IMR-90 (cell line): ENCODE results near the gene CD1C. TPM values are rescaled to one million over a fixed set of nuclear protein-coding genes. Genes with fewer than 3 reads are reported as not detected.
"Not testable (repeated sequence)": the region's sequence is repeated elsewhere in the genome, so short reads cannot be mapped to it uniquely, and the experiment has no call there.

ENCODE experiments used
- ATAC-seq: fragments of 200-7000 bp; cut with Tn5 transposase; 2 replicates; pipeline ENCODE4 v1.9.1; 2020; ENCODE audit warnings: low read depth, mild to moderate bottlenecking, moderate library complexity
- BruUV-seq: library from RNA; stranded (reverse); fragments of 400-500 nt; replicated peaks from 2 replicates; lab custom pipeline; 2021; lab: Mats Ljungman, UMichigan
- CTCF ChIA-PET: fragments of 300-600 bp; formaldehyde crosslinking; extraction: SDS; loops from one replicate; lab custom pipeline; 2021; ENCODE audit warnings: antibody characterized with exemption; lab: Yijun Ruan, JAX
- POLR2A ChIA-PET: fragments of 300-600 bp; sonication (Branson Sonifier 250); formaldehyde crosslinking; loops from one replicate; lab custom pipeline; 2022; ENCODE audit warnings: antibody characterized with exemption; ENCODE audit not compliant: unreplicated experiment; lab: Charles Lee
- DNase-seq: peaks from one replicate; pipeline ENCODE4 v3.0.0; 2013
- H2AFZ ChIP-seq: replicated peaks from 2 replicates; pipeline ENCODE3; 2013; ENCODE audit warnings: low read length, mild to moderate bottlenecking; ENCODE audit not compliant: poor library complexity
- H2AK5ac ChIP-seq: 2 replicates; pipeline ENCODE4 v1.6.1; 2013; ENCODE audit warnings: low read depth, low read length, inconsistent platforms
- H2AK9ac ChIP-seq: replicated peaks from 2 replicates; pipeline ENCODE3; 2013; ENCODE audit warnings: mild to moderate bottlenecking, low read depth, low read length, moderate library complexity; ENCODE audit not compliant: poor library complexity
- H2BK120ac ChIP-seq: 2 replicates; pipeline ENCODE4 v1.6.1; 2013; ENCODE audit warnings: low read depth, low read length, inconsistent platforms
- H2BK15ac ChIP-seq: 3 replicates; pipeline ENCODE4 v1.6.1; 2013; ENCODE audit warnings: low read depth, low read length, inconsistent platforms
- H2BK20ac ChIP-seq: 2 replicates; pipeline ENCODE4 v1.6.1; 2013; ENCODE audit warnings: low read depth, mild to moderate bottlenecking, inconsistent platforms, low read length, moderate library complexity
- H2BK5ac ChIP-seq: 2 replicates; pipeline ENCODE4 v1.6.1; 2013; ENCODE audit warnings: mild to moderate bottlenecking, low read depth, low read length, inconsistent platforms; ENCODE audit not compliant: poor library complexity, severe bottlenecking
- H3K14ac ChIP-seq: replicated peaks from 2 replicates; pipeline ENCODE4 v1.6.1; 2013; ENCODE audit warnings: low read depth, low read length, inconsistent platforms
- H3K18ac ChIP-seq: 2 replicates; pipeline ENCODE4 v1.6.1; 2013; ENCODE audit warnings: low read depth, low read length, control low read depth
- H3K23ac ChIP-seq: 2 replicates; pipeline ENCODE4 v1.6.1; 2013; ENCODE audit warnings: low read depth, low read length, inconsistent platforms
- H3K27ac ChIP-seq: 2 replicates; pipeline ENCODE4 v1.5.1; 2013; ENCODE audit warnings: mild to moderate bottlenecking, control low read depth, low read length; ENCODE audit not compliant: insufficient read depth
- H3K27me3 ChIP-seq: 2 replicates; pipeline ENCODE4 v1.6.1; 2013; ENCODE audit warnings: low read length; ENCODE audit not compliant: control insufficient read depth, insufficient read depth
- H3K36me3 ChIP-seq: 2 replicates; pipeline ENCODE4 v1.6.1; 2013; ENCODE audit warnings: low read length, mixed read lengths; ENCODE audit not compliant: control insufficient read depth, insufficient read depth
- H3K4ac ChIP-seq: 2 replicates; pipeline ENCODE4 v1.6.1; 2013; ENCODE audit warnings: low read depth, low read length, inconsistent platforms
- H3K4me1 ChIP-seq: 2 replicates; pipeline ENCODE4 v1.6.1; 2013; ENCODE audit warnings: low read length, mixed read lengths; ENCODE audit not compliant: control insufficient read depth, insufficient read depth
- H3K4me2 ChIP-seq: 2 replicates; pipeline ENCODE4 v1.6.1; 2013; ENCODE audit warnings: low read depth, mild to moderate bottlenecking, control low read depth, low read length, moderate library complexity
- H3K4me3 ChIP-seq: 2 replicates; pipeline ENCODE4 v1.5.1; 2013; ENCODE audit warnings: low read depth, mild to moderate bottlenecking, control low read depth, low read length, moderate library complexity; ENCODE audit not compliant: insufficient read depth
- H3K56ac ChIP-seq: 2 replicates; pipeline ENCODE4 v1.6.1; 2013; ENCODE audit warnings: low read length, inconsistent platforms; ENCODE audit not compliant: insufficient read depth; ENCODE audit errors: extremely low read depth
- H3K79me1 ChIP-seq, 2 experiments: 2 replicates each; pipeline ENCODE4 v1.6.1; 2013; ENCODE audit warnings: low read length in 2 of 2, inconsistent platforms in 1 of 2, low read depth in 1 of 2
- H3K9ac ChIP-seq: 2 replicates; pipeline ENCODE4 v1.6.1; 2013; ENCODE audit warnings: low read depth, low read length, control low read depth
- H3K9me1 ChIP-seq: 2 replicates; pipeline ENCODE4 v1.6.1; 2013; ENCODE audit warnings: low read length, inconsistent platforms; ENCODE audit not compliant: insufficient read depth
- H3K9me3 ChIP-seq: 2 replicates; pipeline ENCODE4 v1.6.1; 2013; ENCODE audit warnings: low read length; ENCODE audit not compliant: control insufficient read depth, insufficient read depth
- H4K20me1 ChIP-seq: 2 replicates; pipeline ENCODE4 v1.6.1; 2013; ENCODE audit warnings: low read length, inconsistent platforms; ENCODE audit not compliant: insufficient read depth
- H4K5ac ChIP-seq: 2 replicates; pipeline ENCODE4 v1.6.1; 2013; ENCODE audit warnings: mild to moderate bottlenecking, low read depth, low read length, control low read depth
- H4K8ac ChIP-seq, 2 experiments: 2 replicates each; pipeline ENCODE4 v1.6.1; 2013; ENCODE audit warnings: low read depth in 2 of 2, low read length in 2 of 2, control low read depth in 1 of 2, inconsistent platforms in 1 of 2
- H4K91ac ChIP-seq: 2 replicates; pipeline ENCODE4 v1.6.1; 2013; ENCODE audit warnings: low read depth, low read length, inconsistent platforms; ENCODE audit not compliant: insufficient read depth
- BHLHE40 ChIP-seq: fragments of 150-350 bp; IDR thresholded peaks from 2 replicates; pipeline ENCODE4 v1.6.1; 2016; ENCODE audit warnings: mild to moderate bottlenecking, low read depth, low read length
- CTCF ChIP-seq: conservative IDR thresholded peaks from 2 replicates; pipeline ENCODE4 v1.5.1; 2012; ENCODE audit warnings: mild to moderate bottlenecking, low read depth, low read length, improper control_type of control experiment
- MAFK ChIP-seq: IDR thresholded peaks from 2 replicates; pipeline ENCODE4 v1.6.1; 2012; ENCODE audit warnings: low read depth, low read length, improper control_type of control experiment
- RCOR1 ChIP-seq: IDR thresholded peaks from 2 replicates; pipeline ENCODE4 v1.6.1; 2012; ENCODE audit warnings: mild to moderate bottlenecking, low read length, improper control_type of control experiment; ENCODE audit not compliant: insufficient replicate concordance
- WGBS, 2 experiments: methylation state at CpG; one replicate each; pipeline versions ENCODE4 v1.1.5 to v1.1.7; 2013; ENCODE audit warnings: missing lambda C conversion rate in 2 of 2; ENCODE audit not compliant: insufficient read length in 1 of 2; ENCODE audit errors: extremely low coverage in 2 of 2; 5-methylcytosine and 5-hydroxymethylcytosine counted together
- dilution Hi-C: fragments of 300-500 bp; cut with HindIII; formaldehyde crosslinking; loops from one replicate; pipeline ENCODE4 v1.14.3; 2018; ENCODE audit warnings: low sequenced_read_pairs; ENCODE audit not compliant: unreplicated experiment
- in situ Hi-C: fragments of 300-500 bp; cut with MboI; formaldehyde crosslinking; loops from 3 replicates; pipeline ENCODE4 v1.14.3; 2019; ENCODE audit warnings: low sequenced_read_pairs, inconsistent platforms, mixed read lengths
- intact Hi-C: fragments of 100-400 bp; cut with micrococcal nuclease; formaldehyde crosslinking; loops from 2 replicates; pipeline ENCODE4 v1.10.0; 2022
- polyA plus RNA-seq, 3 experiments: library from polyadenylated mRNA; depleted of rRNA; stranded (reverse); fragments of >200 nt; gene quantifications; 2 replicates each; pipeline ENCODE4 v1.2.3, GENCODE V29; 2012; ENCODE audit warnings: low replicate concordance in 1 of 3
- total RNA-seq: library from RNA; depleted of rRNA; stranded (reverse); fragments of >200 nt; gene quantifications from 2 replicates; pipeline ENCODE4 v1.2.3, GENCODE V29; 2012

Gene CD1C
- total and polyA plus RNA-seq, 2 of the 4 experiments (the other 2 are of a cell fraction) = not detected

GRCh38 chr1:158255656-158256055 lies 34.1 kb upstream of the CD1C start:
- Histone ChIP-seq H4K20me1 (no peaks in the 10 kb centered on the region), H3K18ac (no peak overlapping the region), H2BK15ac (no peak overlapping the region), H2AK9ac (no peak overlapping the region), H3K4me3 (no peak overlapping the region), H4K8ac (no peak overlapping the region), H3K27me3 (no peaks in the 10 kb centered on the region), H2AFZ (no peak overlapping the region), H3K23ac (no peak overlapping the region), H3K36me3 (no peaks in the 10 kb centered on the region), H2BK20ac (no peak overlapping the region), H2AK5ac (no peak overlapping the region), H3K4me2 (no peak overlapping the region), H3K14ac (no peak overlapping the region), H3K4me1 (no peaks in the 10 kb centered on the region), H4K5ac (no peak overlapping the region), H2BK5ac (no peak overlapping the region), H3K9me1 (no peaks in the 10 kb centered on the region), H3K4ac (no peak overlapping the region), H3K27ac (no peak overlapping the region), H3K9ac (no peak overlapping the region), H4K91ac (no peak overlapping the region), H3K56ac (no peak overlapping the region), H2BK120ac (no peak overlapping the region), H3K79me1 (no peaks in the 10 kb centered on the region), H3K9me3 (no peaks in the 10 kb centered on the region)
- in situ Hi-C loops (no loop called here), intact Hi-C loops (no loop called here), dilution Hi-C loops (no loop called here)
- ChIA-PET CTCF (no interaction called here), POLR2A (no interaction called here)
- TF ChIP-seq RCOR1 (no peak), BHLHE40 (no peak), CTCF (no peak), MAFK (no peak)
- no TSS peak for BruUV-seq
- ATAC-seq (no peak), DNase-seq (no peak)

DNA sequence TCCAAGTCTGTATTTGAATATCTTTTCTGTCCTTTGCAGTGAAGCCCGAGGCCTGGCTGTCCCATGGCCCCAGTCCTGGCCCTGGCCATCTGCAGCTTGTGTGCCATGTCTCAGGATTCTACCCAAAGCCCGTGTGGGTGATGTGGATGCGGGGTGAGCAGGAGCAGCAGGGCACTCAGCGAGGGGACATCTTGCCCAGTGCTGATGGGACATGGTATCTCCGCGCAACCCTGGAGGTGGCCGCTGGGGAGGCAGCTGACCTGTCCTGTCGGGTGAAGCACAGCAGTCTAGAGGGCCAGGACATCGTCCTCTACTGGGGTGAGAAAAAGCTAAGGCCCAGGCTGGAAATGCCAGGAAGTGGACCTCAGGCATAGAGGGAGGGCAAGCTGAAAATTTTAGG lies 33.0 kb upstream of the CD1C start:
- H3K9me3 ChIP-seq, H4K5ac ChIP-seq, DNase-seq, H3K18ac ChIP-seq, BruUV-seq, ATAC-seq, dilution Hi-C loops, H4K91ac ChIP-seq, H3K4me2 ChIP-seq, CTCF ChIA-PET, H3K4me3 ChIP-seq, H2AFZ ChIP-seq, H3K79me1 ChIP-seq, H3K4me1 ChIP-seq, H3K9ac ChIP-seq, H3K27ac ChIP-seq, H2AK9ac ChIP-seq, H3K9me1 ChIP-seq, H4K20me1 ChIP-seq, POLR2A ChIA-PET, H2BK120ac ChIP-seq, H3K4ac ChIP-seq, H3K14ac ChIP-seq, H2AK5ac ChIP-seq, H2BK15ac ChIP-seq, in situ Hi-C loops, H2BK5ac ChIP-seq, H3K36me3 ChIP-seq, intact Hi-C loops, H3K27me3 ChIP-seq, H2BK20ac ChIP-seq, H3K56ac ChIP-seq, H4K8ac ChIP-seq, H3K23ac ChIP-seq: not testable (repeated sequence)
- WGBS, 2 experiments = 60% methylated on average over 7 of the region's 9 CpGs; no CpG with 5 or more reads in 1 of the 2 experiments
